B cell (primary cell): Measurements from ENCODE around the gene STARD3NL. TPM values are rescaled to one million over a fixed set of nuclear protein-coding genes. Genes with fewer than 3 reads are reported as not detected.

Experiments used
- ATAC-seq: fragments of 200-7000 bp; cut with Tn5 transposase; one replicate; pipeline ENCODE4 v1.10.0; 2021; ENCODE audit warnings: low read depth, mild to moderate bottlenecking, moderate number of reproducible peaks, moderate library complexity
- CTCF ChIA-PET: fragments of 350-600 bp; sonication (Branson Sonifier 250); formaldehyde crosslinking; loops from one replicate; lab custom pipeline; 2021; ENCODE audit warnings: antibody characterized with exemption, inconsistent platforms; lab: Charles Lee
- POLR2A ChIA-PET: fragments of 350-600 bp; sonication (Branson Sonifier 250); formaldehyde crosslinking; loops from one replicate; lab custom pipeline; 2021; ENCODE audit warnings: antibody characterized with exemption; lab: Charles Lee
- DNase-seq: peaks from one replicate; pipeline ENCODE4 v3.0.0; 2013
- H2AFZ ChIP-seq: 2 replicates; pipeline ENCODE4 v1.6.1; 2012; ENCODE audit warnings: mild to moderate bottlenecking, low read depth, low read length; ENCODE audit not compliant: insufficient read depth, poor library complexity, severe bottlenecking
- H3K27ac ChIP-seq, 2 donors: 1 replicate in 1 of 2; 2 replicates in 1 of 2; pipeline ENCODE4 v1.5.1; 2012 to 2013; ENCODE audit warnings: low read length in 2 of 2, mild to moderate bottlenecking in 2 of 2, moderate library complexity in 1 of 2
- H3K27me3 ChIP-seq, 4 experiments: fragments of 200-600 bp in 1 of 4; sonication (generic) in 1 of 4; replicated peaks in 1 of 4; 1 replicate in 2 of 4; 2 replicates in 2 of 4; pipeline versions ENCODE4 v1.6.1 to v1.7.0; 2013 to 2016; ENCODE audit warnings: low read length in 3 of 4, mild to moderate bottlenecking in 2 of 4, mixed read lengths in 1 of 4, moderate library complexity in 1 of 4; ENCODE audit not compliant: insufficient read depth in 4 of 4, control insufficient read depth in 3 of 4; ENCODE audit errors: control extremely low read depth in 1 of 4
- H3K36me3 ChIP-seq, 2 experiments: replicated peaks in 1 of 2; 1 replicate in 1 of 2; 2 replicates in 1 of 2; pipeline versions ENCODE4 v1.6.1 to v1.7.1; 2013; ENCODE audit warnings: low read length in 1 of 2; ENCODE audit not compliant: insufficient read depth in 2 of 2, control insufficient read depth in 1 of 2; ENCODE audit errors: control extremely low read depth in 1 of 2, extremely low read depth in 1 of 2
- H3K4me1 ChIP-seq, 2 donors: fragments of 200-600 bp in 1 of 2; sonication (generic) in 1 of 2; 1 replicate in 1 of 2; 2 replicates in 1 of 2; pipeline versions ENCODE4 v1.5.1 to v1.6.1; 2013 to 2017; ENCODE audit warnings: low read length in 2 of 2; ENCODE audit not compliant: control insufficient read depth in 2 of 2, insufficient read depth in 2 of 2
- H3K4me2 ChIP-seq: replicated peaks from 2 replicates; pipeline ENCODE3; 2012; ENCODE audit warnings: mild to moderate bottlenecking, low read depth, low read length; ENCODE audit not compliant: poor library complexity, severe bottlenecking
- H3K4me3 ChIP-seq, 5 experiments: fragments of 200-600 bp in 1 of 5; sonication (generic) in 1 of 5; 1 replicate in 3 of 5; 2 replicates in 2 of 5; pipeline versions ENCODE4 v1.5.1 to v1.7.0; 2011 to 2016; ENCODE audit warnings: low read length in 4 of 5, mild to moderate bottlenecking in 4 of 5, low read depth in 2 of 5, control low read depth in 1 of 5, moderate library complexity in 1 of 5; ENCODE audit not compliant: insufficient read depth in 1 of 5; ENCODE audit errors: control extremely low read depth in 1 of 5, extremely low read depth in 1 of 5
- H3K79me2 ChIP-seq: fragments of 200-600 bp; sonication (generic); one replicate; pipeline ENCODE4 v1.6.0; 2016; ENCODE audit warnings: low read length; ENCODE audit not compliant: control insufficient read depth, insufficient read depth
- H3K9ac ChIP-seq: fragments of 200-600 bp; sonication (generic); 2 replicates; pipeline ENCODE4 v1.6.1; 2017; ENCODE audit warnings: mild to moderate bottlenecking, low read length, moderate library complexity
- H3K9me3 ChIP-seq, 3 donors: one replicate each; pipeline versions ENCODE4 v1.6.1 to v1.7.1; 2013; ENCODE audit warnings: low read length in 2 of 3; ENCODE audit not compliant: control insufficient read depth in 2 of 3, insufficient read depth in 1 of 3; ENCODE audit errors: control extremely low read depth in 1 of 3
- H4K20me1 ChIP-seq: 2 replicates; pipeline ENCODE4 v1.6.0; 2012; ENCODE audit warnings: mild to moderate bottlenecking, low read length; ENCODE audit not compliant: insufficient read depth, control insufficient read depth, poor library complexity, severe bottlenecking
- H3K27ac Mint-ChIP-seq: one replicate; pipeline ENCODE4 v1.8.0; 2021; ENCODE audit warnings: mixed read lengths
- H3K27me3 Mint-ChIP-seq: one replicate; pipeline ENCODE4 v1.8.0; 2021; ENCODE audit warnings: mixed read lengths
- H3K4me1 Mint-ChIP-seq: one replicate; pipeline ENCODE4 v1.8.0; 2021; ENCODE audit warnings: mixed read lengths
- H3K4me3 Mint-ChIP-seq: one replicate; pipeline ENCODE4 v1.8.0; 2021; ENCODE audit warnings: mixed read lengths
- H3K9me3 Mint-ChIP-seq: one replicate; pipeline ENCODE4 v1.8.0; 2022; ENCODE audit warnings: mixed read lengths; ENCODE audit not compliant: insufficient read depth
- EZH2 ChIP-seq: IDR thresholded peaks from 2 replicates; pipeline ENCODE4 v1.6.1; 2012; ENCODE audit warnings: borderline replicate concordance, low read depth, mild to moderate bottlenecking, moderate library complexity, low read length; ENCODE audit not compliant: insufficient read depth, poor library complexity, severe bottlenecking
- WGBS: methylation state at CpG from one replicate; pipeline ENCODE4 v1.1.5; 2013; ENCODE audit warnings: missing lambda C conversion rate; ENCODE audit not compliant: insufficient coverage; 5-methylcytosine and 5-hydroxymethylcytosine counted together
- intact Hi-C: fragments of 100-400 bp; cut with micrococcal nuclease; formaldehyde crosslinking; loops from one replicate; pipeline ENCODE4 v1.10.0; 2022
- polyA plus RNA-seq: library from polyadenylated mRNA; depleted of rRNA; stranded (reverse); fragments of >200 nt; gene quantifications from 2 replicates; pipeline ENCODE4 v1.2.3, GENCODE V29; 2012
- total RNA-seq, 2 donors: library from RNA; stranded (reverse); fragments of 120-200 nt in 1 of 2; gene quantifications; 1 replicate in 1 of 2; 2 replicates in 1 of 2; pipeline versions ENCODE4 v1.2.3 to v1.2.4, GENCODE V29; 2013 to 2022
- TF ChIP-seq, protein P1 (sequence below): fragments of 200-600 bp; IDR thresholded peaks from one replicate; pipeline ENCODE4 v1.8.0; 2022; ENCODE audit warnings: antibody characterized with exemption, mild to moderate bottlenecking

Gene STARD3NL
- total and polyA plus RNA-seq, 2 donors (not counting 1 experiment from before 2014, with no cell fraction given), result 13.4 to 24.5 TPM

- H3K36me3 ChIP-seq, result no peaks in the 10 kb centered on the region
- DNase-seq (no peak), ATAC-seq (no peak)
- no peaks in the 10 kb centered on the region for H3K4me1 ChIP-seq
- H3K79me2 ChIP-seq, result no peaks in the 10 kb centered on the region
- CTCF ChIA-PET, result interaction anchor here (0.7 to 1.2 kb wide), 2 partner anchors 44 to 46 kb away, joined by 3 read pairs; no protein-coding TSS in a partner anchor
- POLR2A ChIA-PET, result no interaction called here
- peaks cover 8% of the 10 kb centered on the region for H3K9me3 Mint-ChIP-seq
- peaks cover 0 to 7% (median 0%) of the 10 kb centered on the region in 3 donors for H3K9me3 ChIP-seq
- peaks cover 28% of the 10 kb centered on the region for H3K27me3 Mint-ChIP-seq
- H3K4me3 Mint-ChIP-seq, result no peak overlapping the region
- H3K27me3 ChIP-seq, result no peaks in the 10 kb centered on the region
- H2AFZ ChIP-seq, result no peak overlapping the region
- no peak for TF ChIP-seq EZH2
- TF ChIP-seq, protein P1, sequence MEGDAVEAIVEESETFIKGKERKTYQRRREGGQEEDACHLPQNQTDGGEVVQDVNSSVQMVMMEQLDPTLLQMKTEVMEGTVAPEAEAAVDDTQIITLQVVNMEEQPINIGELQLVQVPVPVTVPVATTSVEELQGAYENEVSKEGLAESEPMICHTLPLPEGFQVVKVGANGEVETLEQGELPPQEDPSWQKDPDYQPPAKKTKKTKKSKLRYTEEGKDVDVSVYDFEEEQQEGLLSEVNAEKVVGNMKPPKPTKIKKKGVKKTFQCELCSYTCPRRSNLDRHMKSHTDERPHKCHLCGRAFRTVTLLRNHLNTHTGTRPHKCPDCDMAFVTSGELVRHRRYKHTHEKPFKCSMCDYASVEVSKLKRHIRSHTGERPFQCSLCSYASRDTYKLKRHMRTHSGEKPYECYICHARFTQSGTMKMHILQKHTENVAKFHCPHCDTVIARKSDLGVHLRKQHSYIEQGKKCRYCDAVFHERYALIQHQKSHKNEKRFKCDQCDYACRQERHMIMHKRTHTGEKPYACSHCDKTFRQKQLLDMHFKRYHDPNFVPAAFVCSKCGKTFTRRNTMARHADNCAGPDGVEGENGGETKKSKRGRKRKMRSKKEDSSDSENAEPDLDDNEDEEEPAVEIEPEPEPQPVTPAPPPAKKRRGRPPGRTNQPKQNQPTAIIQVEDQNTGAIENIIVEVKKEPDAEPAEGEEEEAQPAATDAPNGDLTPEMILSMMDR, result no peak
- no peak overlapping the region for H3K4me3 ChIP-seq
- no peak overlapping the region for H3K4me2 ChIP-seq
- 43% methylated on average over 1 of the region's 2 CpGs for WGBS
- H3K27ac Mint-ChIP-seq, result no peak overlapping the region
- H3K4me1 Mint-ChIP-seq, result no peaks in the 10 kb centered on the region
- no peaks in the 10 kb centered on the region for H4K20me1 ChIP-seq
- H3K9ac ChIP-seq, result no peak overlapping the region
- H3K27ac ChIP-seq, result no peak overlapping the region
- intact Hi-C loops, result no loop called here
Measured at GRCh38 chr7:38154278-38154677, 23.8 kb upstream of the STARD3NL start.

GRCh38 chr7:38160003-38160571 is 18.0 kb upstream of the STARD3NL start:
- intact Hi-C loops, result no loop called here
- Mint-ChIP-seq H3K27me3 (peaks cover 12% of the 10 kb centered on the region), H3K4me3 (no peak overlapping the region), H3K9me3 (peaks cover 8% of the 10 kb centered on the region), H3K27ac (no peak overlapping the region), H3K4me1 (no peaks in the 10 kb centered on the region)
- Histone ChIP-seq H3K27me3 (no peaks in the 10 kb centered on the region), H3K9ac (no peak overlapping the region), H3K79me2 (no peaks in the 10 kb centered on the region), H3K4me2 (no peak overlapping the region), H4K20me1 (no peaks in the 10 kb centered on the region), H3K4me3 (no peak overlapping the region), H3K27ac (no peak overlapping the region), H2AFZ (no peak overlapping the region), H3K36me3 (no peaks in the 10 kb centered on the region), H3K9me3 (no peaks in the 10 kb centered on the region), H3K4me1 (no peaks in the 10 kb centered on the region)
- 96% methylated on average over 4 of the region's 5 CpGs for WGBS
- DNase-seq (no peak), ATAC-seq (no peak)
- ChIA-PET CTCF (interaction anchor here (0.6 to 1.3 kb wide), 4 partner anchors 11 to 964 kb away, joined by 3 to 4 read pairs (median 3); no protein-coding TSS in a partner anchor), POLR2A (no interaction called here)
- TF ChIP-seq, protein P1, result no peak
- no peak for TF ChIP-seq EZH2
